NB4 (cell line): Measurements from ENCODE around the gene TP73.

ENCODE experiments used
- DNase-seq: peaks from one replicate; pipeline ENCODE4 v3.0.0; 2010; ENCODE audit warnings: low read depth
- H3K4me3 ChIP-seq: one replicate; pipeline ENCODE4 v1.5.1; 2011; ENCODE audit warnings: mild to moderate bottlenecking, low read depth, low read length, moderate library complexity
- MYC ChIP-seq: IDR thresholded peaks from 2 replicates; pipeline ENCODE4 v1.6.1; 2011; ENCODE audit warnings: low read depth, low read length
- POLR2A ChIP-seq: IDR thresholded peaks from 2 replicates; pipeline ENCODE4 v1.6.1; 2011; ENCODE audit warnings: mild to moderate bottlenecking; ENCODE audit not compliant: insufficient read length; ENCODE audit errors: extremely low read depth
- TF ChIP-seq, protein P1 (sequence below): IDR thresholded peaks from one replicate; pipeline ENCODE4 v1.5.1; 2012; ENCODE audit warnings: low read depth, low read length
- TF ChIP-seq, protein P2 (sequence below): IDR thresholded peaks from 2 replicates; pipeline ENCODE4 v1.6.1; 2011; ENCODE audit warnings: low read depth, low read length

The TP73 gene

DNA sequence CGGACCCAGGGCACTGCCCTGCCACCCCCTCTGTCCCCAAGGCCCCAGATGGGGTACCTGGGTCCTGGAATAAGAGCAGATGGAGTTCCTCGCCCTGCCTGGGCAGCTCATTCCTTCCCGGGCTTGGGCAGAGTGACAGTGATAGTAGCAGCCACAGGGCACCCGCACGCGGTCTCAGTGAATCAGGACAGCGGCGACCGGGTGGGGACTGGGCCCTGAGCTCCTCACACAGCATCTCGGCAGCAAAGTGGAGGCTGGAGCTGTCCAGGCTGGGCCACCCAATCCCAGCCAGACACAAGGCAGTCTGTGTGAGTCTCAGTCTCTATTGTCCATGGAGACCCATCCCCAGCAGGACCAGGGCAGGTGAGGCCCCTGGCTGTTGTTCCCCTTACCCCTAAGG is 62.5 kb downstream of the TP73 start:
- H3K4me3 ChIP-seq = no peak overlapping the region
- no peak for DNase-seq
- TF ChIP-seq POLR2A (no peak), MYC (no peak)
- TF ChIP-seq, protein P1, sequence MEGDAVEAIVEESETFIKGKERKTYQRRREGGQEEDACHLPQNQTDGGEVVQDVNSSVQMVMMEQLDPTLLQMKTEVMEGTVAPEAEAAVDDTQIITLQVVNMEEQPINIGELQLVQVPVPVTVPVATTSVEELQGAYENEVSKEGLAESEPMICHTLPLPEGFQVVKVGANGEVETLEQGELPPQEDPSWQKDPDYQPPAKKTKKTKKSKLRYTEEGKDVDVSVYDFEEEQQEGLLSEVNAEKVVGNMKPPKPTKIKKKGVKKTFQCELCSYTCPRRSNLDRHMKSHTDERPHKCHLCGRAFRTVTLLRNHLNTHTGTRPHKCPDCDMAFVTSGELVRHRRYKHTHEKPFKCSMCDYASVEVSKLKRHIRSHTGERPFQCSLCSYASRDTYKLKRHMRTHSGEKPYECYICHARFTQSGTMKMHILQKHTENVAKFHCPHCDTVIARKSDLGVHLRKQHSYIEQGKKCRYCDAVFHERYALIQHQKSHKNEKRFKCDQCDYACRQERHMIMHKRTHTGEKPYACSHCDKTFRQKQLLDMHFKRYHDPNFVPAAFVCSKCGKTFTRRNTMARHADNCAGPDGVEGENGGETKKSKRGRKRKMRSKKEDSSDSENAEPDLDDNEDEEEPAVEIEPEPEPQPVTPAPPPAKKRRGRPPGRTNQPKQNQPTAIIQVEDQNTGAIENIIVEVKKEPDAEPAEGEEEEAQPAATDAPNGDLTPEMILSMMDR = no peak
- TF ChIP-seq, protein P2, sequence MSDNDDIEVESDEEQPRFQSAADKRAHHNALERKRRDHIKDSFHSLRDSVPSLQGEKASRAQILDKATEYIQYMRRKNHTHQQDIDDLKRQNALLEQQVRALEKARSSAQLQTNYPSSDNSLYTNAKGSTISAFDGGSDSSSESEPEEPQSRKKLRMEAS = no peak

DNA sequence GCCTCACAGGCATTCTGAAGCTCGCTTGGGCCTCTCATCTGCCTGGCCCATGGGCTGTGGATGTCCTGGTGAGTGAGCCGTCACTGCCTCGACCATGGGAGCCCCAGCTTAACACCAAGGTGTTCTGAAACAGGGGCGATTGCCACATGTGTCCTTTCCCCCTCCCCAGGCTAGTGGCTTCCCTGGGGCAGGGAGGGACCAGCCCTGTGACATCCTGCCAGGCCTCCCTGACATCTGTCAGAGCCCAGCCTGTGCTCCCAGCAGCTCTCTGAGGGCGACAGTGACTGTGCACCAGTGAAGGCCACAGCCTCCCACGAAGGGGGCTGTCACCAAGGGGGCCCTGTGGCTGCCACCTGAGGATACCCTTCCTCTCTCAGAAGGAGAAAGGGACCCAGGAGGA is 64.0 kb downstream of the TP73 start:
- H3K4me3 ChIP-seq = peak overlapping the region; percentile 32
- peak; percentile 78 for DNase-seq
- TF ChIP-seq, protein P1 = no peak
- TF ChIP-seq POLR2A = no peak

DNA sequence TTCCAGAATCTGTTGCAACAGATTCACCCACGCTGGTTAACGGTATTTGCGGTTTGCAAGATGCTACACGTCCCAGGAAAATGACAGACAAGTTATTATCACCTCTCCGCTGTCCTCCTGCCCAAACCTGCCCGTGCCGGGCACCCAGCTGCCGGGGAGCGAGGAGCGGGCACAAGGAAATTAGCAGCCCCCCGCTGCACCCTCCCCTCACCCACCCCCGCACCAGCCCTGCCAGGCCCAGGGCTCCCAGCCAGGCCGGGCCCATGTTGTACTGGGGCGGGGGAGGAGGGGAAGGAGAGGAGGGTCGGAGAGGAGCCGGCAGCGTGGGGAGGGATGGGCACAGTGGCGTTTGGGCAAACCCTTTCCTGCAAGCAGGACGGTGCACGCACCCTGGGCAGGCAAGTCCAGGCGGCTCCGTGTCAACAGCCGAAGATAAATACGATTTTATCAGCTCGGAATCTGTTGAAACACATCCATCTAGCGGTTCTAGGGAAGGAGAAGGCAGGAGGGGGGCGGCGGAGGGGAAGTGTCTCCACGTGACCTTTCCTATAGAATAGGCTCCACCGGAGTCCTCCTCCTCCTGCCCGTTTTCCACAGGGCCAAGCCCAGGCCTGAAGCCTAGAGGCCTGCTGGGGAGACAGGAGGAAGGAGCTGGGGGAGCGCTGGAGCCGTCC is 64.9 kb downstream of the TP73 start:
- DNase-seq = peak; percentile 84
- TF ChIP-seq POLR2A (no peak), MYC (peak; percentile 44; the same call in 1 of the 2 replicates)
- TF ChIP-seq, protein P2 = peak; percentile 84
- TF ChIP-seq, protein P1 = no peak

DNA sequence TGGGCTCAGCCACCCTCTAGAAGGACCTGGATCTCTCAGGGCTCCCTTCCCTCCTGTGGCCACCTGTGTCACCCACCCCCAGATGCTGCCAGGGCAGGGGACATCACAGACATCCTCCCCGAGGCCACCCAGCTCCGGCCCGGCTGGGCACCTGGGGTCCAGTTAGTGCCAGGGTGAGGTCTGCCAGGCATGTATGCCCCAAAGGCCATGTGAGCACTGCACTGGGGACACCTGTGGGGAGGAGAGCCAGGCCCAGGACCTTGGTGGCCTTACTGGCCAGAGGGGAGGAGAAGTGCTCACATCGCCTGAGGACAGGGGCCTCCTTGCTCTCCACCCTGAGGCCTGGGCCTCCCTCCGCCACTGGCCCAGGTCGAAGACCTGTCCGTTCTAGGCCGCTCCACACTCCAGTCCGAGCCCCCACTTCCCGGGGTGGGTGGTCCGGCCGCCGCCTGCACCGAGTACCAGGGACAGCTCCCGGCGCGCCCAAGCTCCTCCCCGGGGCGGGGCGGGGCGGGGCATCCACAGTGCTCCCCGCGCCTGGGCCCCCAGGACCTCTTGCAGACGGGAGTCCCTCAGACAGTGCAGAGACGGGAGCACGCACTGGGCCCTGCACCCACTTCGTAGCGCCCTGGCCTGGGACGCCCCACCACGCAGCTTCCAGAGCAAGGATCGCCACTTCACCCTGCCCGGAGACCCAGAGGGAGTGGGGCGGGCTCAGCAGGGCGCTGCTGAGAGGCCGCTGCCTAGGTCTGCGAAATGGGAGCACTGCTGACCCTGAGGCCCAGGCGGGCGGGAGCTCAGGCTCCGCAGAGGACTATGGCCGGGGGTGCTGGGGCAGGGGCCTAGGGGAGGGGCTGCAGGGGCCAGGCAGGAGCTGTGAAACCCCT is 65.6 kb downstream of the TP73 start:
- DNase-seq = peak; percentile 82

More for the DNA sequence above, 64.9 kb downstream of the TP73 start:
- peak overlapping the region; percentile 32 for H3K4me3 ChIP-seq

DNA sequence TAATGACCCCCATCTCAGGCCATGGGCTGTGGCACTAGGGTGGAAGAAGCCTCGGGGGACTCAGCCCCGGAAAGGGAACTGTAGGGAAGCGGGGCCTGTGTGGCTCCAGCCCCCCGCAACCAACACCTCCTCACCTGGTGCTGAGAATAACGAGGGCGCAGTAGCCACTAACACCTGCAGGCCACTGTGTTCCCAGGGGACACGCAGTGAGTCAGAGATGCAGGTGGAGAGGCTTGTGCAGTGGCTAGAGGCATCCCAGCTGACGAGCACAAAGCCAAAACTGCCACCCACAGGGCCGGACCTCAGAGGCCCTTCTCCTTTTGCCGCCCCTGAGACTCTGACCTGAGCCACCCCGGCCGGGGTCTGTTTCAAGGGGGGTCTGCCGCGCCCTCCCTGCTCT is 66.4 kb downstream of the TP73 start:
- H3K4me3 ChIP-seq = no peak overlapping the region
- TF ChIP-seq, protein P1 = no peak
- TF ChIP-seq, protein P2 = no peak
- TF ChIP-seq POLR2A (no peak), MYC (no peak)
- peak; percentile 28 for DNase-seq

More for the DNA sequence above, 65.6 kb downstream of the TP73 start:
- H3K4me3 ChIP-seq = no peak overlapping the region
- TF ChIP-seq MYC = peak; percentile 38
- peak; percentile 35 for TF ChIP-seq POLR2A
- TF ChIP-seq, protein P2 = no peak

DNA sequence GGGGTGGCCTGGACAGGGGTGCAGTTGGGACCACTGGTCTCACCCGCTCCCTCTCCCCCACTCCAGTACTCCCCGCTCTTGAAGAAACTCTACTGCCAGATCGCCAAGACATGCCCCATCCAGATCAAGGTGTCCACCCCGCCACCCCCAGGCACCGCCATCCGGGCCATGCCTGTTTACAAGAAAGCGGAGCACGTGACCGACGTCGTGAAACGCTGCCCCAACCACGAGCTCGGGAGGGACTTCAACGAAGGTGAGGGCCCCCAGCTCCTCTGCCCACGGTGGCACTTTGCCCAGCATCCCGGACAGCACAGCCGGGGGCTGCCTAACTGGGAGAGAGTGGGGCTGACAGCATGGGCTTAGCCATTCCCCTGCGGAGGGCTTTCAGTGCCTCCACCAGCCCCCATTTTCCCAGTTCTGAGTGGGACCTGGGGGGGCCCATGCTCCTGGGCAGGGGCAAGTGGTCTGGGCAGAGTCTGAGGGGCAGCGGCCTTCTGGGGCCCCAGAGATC is 69.7 kb downstream of the TP73 start:
- no peak for DNase-seq
- no peak for TF ChIP-seq POLR2A
- TF ChIP-seq, protein P1 = no peak
- TF ChIP-seq, protein P2 = no peak
- TF ChIP-seq MYC = no peak
- H3K4me3 ChIP-seq = no peak overlapping the region
